HG02981 (cell line): ENCODE results near the gene RPL32.
"Not testable (repeated sequence)": the region's sequence is repeated elsewhere in the genome, so short reads cannot be mapped to it uniquely, and the experiment has no call there.

Source experiments
- ATAC-seq: cut with Tn5 transposase; IDR thresholded peaks from one replicate; pipeline ENCODE4 v1.9.1; 2021; ENCODE audit warnings: mild to moderate bottlenecking, moderate library complexity; ENCODE audit not compliant: unreplicated experiment

The RPL32 gene

GRCh38 chr3:12841149-12841969 lies at the start of gene RPL32:
Gene RPL32 (minus strand): TSS chr3:12841565. CDS start chr3:12840237, 1,328 bp downstream.
- ATAC-seq, result peak; percentile 79

- no peak for ATAC-seq
These were observed 49.4 kb upstream of the RPL32 start for GRCh38 chr3:12890610-12891390.

- no peak for ATAC-seq
These were observed 45.4 kb upstream of the RPL32 start for GRCh38 chr3:12886736-12887135.

- no peak for ATAC-seq
These were observed 44.8 kb upstream of the RPL32 start for GRCh38 chr3:12886106-12886679.

GRCh38 chr3:12885583-12885930 lies 44.2 kb upstream of the RPL32 start:
- no peak for ATAC-seq

- no peak for ATAC-seq
These were observed 43.6 kb upstream of the RPL32 start for GRCh38 chr3:12884790-12885582.

- ATAC-seq, result no peak
These were observed 42.9 kb upstream of the RPL32 start for GRCh38 chr3:12884186-12884680.

GRCh38 chr3:12882336-12883310 lies 41.3 kb upstream of the RPL32 start:
- ATAC-seq, result no peak

GRCh38 chr3:12881858-12882257 lies 40.5 kb upstream of the RPL32 start:
- peak; percentile 44 for ATAC-seq

GRCh38 chr3:12879191-12879815 lies 37.9 kb upstream of the RPL32 start:
- ATAC-seq, result no peak

- ATAC-seq, result not testable (repeated sequence)
These were observed 37.4 kb upstream of the RPL32 start for GRCh38 chr3:12878758-12879157.

- ATAC-seq, result no peak
These were observed 36.8 kb upstream of the RPL32 start for GRCh38 chr3:12878141-12878574.

GRCh38 chr3:12877040-12877439 lies 35.7 kb upstream of the RPL32 start:
- no peak for ATAC-seq

- no peak for ATAC-seq
These were observed 34.8 kb upstream of the RPL32 start for GRCh38 chr3:12875857-12876836.

- ATAC-seq, result no peak
These were observed 30.1 kb upstream of the RPL32 start for GRCh38 chr3:12871404-12871983.

GRCh38 chr3:12870942-12871341 lies 29.6 kb upstream of the RPL32 start:
- peak; percentile 37 for ATAC-seq

GRCh38 chr3:12869035-12869621 lies 27.8 kb upstream of the RPL32 start:
- peak; percentile 46 for ATAC-seq
